ENCODE results near the gene CPT2.

Gene CPT2

DNA sequence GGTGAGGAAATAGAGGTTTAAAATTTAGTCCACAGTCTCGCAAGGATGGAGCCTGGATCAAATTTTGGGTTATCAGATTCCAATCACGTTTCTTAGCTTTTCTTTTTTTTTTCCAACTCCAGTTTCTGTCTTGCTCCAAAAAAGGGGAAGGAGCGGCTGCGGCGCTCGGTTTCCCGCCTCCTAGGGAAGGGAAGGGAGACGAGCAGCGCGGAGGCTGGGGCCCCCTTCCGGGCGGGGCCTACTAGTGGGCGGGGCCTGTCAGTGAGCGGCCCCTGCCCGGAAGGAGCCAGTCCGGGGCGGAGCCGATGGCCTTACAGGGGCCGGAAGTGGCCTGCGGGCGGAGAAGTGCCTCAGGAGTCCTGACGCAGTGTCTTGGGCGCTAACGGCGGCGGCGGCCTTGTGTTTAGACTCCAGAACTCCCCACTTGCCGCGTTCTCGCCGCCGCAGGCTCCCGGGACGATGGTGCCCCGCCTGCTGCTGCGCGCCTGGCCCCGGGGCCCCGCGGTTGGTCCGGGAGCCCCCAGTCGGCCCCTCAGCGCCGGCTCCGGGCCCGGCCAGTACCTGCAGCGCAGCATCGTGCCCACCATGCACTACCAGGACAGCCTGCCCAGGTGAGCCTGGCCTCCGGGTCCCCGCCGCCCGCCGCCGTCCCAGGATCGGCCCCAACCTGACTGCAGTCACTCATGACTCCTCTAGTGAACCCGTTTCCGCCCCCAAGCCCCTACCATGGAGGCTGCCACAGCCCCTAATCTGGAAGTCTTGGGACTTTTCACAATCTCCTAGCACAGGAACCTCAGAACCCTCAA lies at the start of gene CPT2:
CPT2 (plus strand) TSS at position 340 of the 806 bp plus-strand sequence; CDS start at position 460, 120 bp downstream.
- DNase-seq (ENCODE audit: low read depth) = peak; percentile 96
- TF ChIP-seq, protein P1, sequence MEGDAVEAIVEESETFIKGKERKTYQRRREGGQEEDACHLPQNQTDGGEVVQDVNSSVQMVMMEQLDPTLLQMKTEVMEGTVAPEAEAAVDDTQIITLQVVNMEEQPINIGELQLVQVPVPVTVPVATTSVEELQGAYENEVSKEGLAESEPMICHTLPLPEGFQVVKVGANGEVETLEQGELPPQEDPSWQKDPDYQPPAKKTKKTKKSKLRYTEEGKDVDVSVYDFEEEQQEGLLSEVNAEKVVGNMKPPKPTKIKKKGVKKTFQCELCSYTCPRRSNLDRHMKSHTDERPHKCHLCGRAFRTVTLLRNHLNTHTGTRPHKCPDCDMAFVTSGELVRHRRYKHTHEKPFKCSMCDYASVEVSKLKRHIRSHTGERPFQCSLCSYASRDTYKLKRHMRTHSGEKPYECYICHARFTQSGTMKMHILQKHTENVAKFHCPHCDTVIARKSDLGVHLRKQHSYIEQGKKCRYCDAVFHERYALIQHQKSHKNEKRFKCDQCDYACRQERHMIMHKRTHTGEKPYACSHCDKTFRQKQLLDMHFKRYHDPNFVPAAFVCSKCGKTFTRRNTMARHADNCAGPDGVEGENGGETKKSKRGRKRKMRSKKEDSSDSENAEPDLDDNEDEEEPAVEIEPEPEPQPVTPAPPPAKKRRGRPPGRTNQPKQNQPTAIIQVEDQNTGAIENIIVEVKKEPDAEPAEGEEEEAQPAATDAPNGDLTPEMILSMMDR (IDR thresholded peaks at IDR 0.05; ENCODE audit: low read depth, low read length) = no peak
- TF ChIP-seq, protein P2, sequence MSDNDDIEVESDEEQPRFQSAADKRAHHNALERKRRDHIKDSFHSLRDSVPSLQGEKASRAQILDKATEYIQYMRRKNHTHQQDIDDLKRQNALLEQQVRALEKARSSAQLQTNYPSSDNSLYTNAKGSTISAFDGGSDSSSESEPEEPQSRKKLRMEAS (IDR thresholded peaks at IDR 0.05; ENCODE audit: low read depth, low read length) = peak; percentile 58
- TF ChIP-seq MYC (IDR thresholded peaks at IDR 0.05; ENCODE audit: low read depth, low read length) (peak; percentile 70), POLR2A (IDR thresholded peaks at IDR 0.05; ENCODE audit: extremely low read depth, insufficient read length) (peak; percentile 97)
- peak within 1 kb of the TSS; percentile 99 for H3K4me3 ChIP-seq (ENCODE audit: low read depth, low read length)

DNA sequence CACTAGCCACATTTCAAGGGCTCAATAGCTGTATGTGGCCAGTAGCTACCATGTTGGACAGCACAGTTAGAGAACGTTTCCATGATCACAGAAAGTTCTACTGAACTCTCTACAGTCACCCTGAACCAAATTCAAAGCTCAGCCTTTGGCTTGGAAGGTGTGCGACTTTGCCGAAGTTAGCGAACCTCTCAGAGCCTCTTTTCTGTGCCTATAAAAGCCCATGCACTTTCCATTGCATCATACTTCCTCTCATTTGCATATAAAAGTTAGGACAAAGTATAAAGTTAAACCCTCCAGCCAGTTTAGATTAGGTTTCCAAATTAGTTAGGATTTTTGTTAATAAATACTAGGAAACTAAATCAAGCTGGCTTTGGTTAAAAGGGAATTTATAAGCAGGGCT lies 49.5 kb upstream of the CPT2 start:
- H3K4me3 ChIP-seq (ENCODE audit: low read depth, low read length) = no peak overlapping the region
- DNase-seq (ENCODE audit: low read depth) = no peak
- TF ChIP-seq POLR2A (IDR thresholded peaks at IDR 0.05; ENCODE audit: extremely low read depth, insufficient read length) (no peak), MYC (IDR thresholded peaks at IDR 0.05; ENCODE audit: low read depth, low read length) (no peak)
- TF ChIP-seq, protein P2 (IDR thresholded peaks at IDR 0.05; ENCODE audit: low read depth, low read length) = no peak
- TF ChIP-seq, protein P1 (IDR thresholded peaks at IDR 0.05; ENCODE audit: low read depth, low read length) = no peak

DNA sequence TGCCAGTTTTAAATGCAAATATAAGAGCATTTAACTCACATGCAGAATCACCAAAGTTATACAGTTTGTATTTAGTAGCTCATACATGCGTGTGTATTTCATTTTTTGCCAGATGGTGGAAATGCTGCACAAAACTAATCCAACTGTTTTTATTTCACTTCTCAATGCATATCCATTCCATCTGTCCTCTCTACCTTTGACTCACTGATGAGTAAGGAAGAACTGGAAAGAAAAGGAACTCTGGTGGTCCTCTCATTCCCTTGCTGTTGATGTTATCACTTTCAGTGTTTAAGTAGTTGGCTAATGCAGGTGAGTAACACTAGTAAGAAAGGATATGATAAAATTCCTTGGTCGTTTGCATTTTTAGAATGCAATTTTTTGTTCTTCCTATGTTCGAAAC lies 48.5 kb upstream of the CPT2 start:
- no peak overlapping the region for H3K4me3 ChIP-seq (ENCODE audit: low read depth, low read length)
- DNase-seq (ENCODE audit: low read depth) = no peak
- no peak for TF ChIP-seq MYC (IDR thresholded peaks at IDR 0.05; ENCODE audit: low read depth, low read length)
- no peak for TF ChIP-seq POLR2A (IDR thresholded peaks at IDR 0.05; ENCODE audit: extremely low read depth, insufficient read length)

DNA sequence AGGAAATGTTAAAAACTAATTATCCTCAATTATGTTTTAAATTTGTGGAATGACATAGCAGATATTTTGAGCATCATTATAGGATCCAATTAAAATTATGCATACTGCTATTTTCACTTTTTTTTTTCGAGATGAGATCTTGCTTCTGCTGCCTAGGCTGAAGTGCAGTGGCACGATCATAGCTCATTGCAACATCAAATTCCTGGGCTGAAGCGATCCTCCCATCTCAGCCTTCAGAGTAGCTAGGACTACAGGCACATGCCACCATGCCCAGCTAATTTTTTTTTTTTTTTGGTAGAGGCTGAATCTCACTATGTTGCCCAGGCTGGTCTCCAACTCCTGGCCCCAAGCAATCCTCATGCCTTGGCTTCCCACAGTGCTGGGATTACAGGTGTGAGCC lies 42.9 kb upstream of the CPT2 start:
- no peak overlapping the region for H3K4me3 ChIP-seq (ENCODE audit: low read depth, low read length)
- no peak for DNase-seq (ENCODE audit: low read depth)
- TF ChIP-seq POLR2A (IDR thresholded peaks at IDR 0.05; ENCODE audit: extremely low read depth, insufficient read length) (no peak), MYC (IDR thresholded peaks at IDR 0.05; ENCODE audit: low read depth, low read length) (no peak)
- TF ChIP-seq, protein P1 (IDR thresholded peaks at IDR 0.05; ENCODE audit: low read depth, low read length) = no peak
- TF ChIP-seq, protein P2 (IDR thresholded peaks at IDR 0.05; ENCODE audit: low read depth, low read length) = no peak

DNA sequence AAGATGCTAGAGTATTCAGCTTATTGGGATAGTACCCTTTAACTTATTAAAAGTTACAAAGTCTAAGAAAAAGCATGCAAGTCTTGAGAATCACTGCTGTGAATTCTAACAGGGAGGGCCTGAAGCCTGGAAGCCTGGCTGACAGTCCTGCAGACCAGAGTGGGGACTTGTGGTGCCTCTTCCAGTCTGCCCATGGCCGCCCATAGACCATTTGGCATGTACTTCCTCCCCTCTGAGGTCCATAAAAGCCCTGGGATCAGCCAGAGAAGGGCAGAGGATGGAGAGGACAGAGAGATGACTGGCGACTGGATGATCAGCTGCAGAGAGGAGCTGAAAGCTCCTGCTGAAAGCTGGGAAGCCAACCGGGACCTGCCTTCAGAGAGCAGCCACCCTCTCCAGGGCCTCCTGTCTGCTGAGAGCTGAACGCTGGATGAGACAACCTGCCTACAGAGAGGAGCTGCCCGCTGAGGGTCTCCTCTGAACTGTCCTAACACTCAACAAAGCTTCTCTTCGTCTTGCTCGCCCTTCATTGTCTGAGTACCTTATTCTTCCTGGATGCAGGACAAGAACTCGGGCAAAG lies 41.7 kb upstream of the CPT2 start:
- DNase-seq (ENCODE audit: low read depth) = no peak
- no peak overlapping the region for H3K4me3 ChIP-seq (ENCODE audit: low read depth, low read length)
- TF ChIP-seq, protein P2 (IDR thresholded peaks at IDR 0.05; ENCODE audit: low read depth, low read length) = no peak

DNA sequence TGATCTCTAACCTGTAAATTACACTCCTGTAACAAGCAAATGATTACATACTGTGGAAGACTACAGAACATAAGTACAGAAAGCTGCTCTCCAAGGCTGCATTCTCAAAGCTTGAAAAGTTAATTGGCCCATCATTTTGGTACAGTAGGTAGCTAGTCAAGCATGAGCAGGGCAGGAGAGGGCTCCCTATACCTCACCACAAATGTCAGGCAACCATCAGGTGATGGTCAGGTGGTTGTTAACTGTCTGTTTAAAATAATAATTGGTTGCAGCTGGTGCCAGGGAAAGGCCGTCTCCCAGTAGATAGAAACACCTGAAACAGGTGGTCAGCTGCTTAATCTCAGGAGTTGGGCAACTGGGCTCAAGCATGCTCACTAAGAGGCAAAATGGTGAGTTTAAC lies 41.1 kb upstream of the CPT2 start:
- no peak for DNase-seq (ENCODE audit: low read depth)
- TF ChIP-seq, protein P1 (IDR thresholded peaks at IDR 0.05; ENCODE audit: low read depth, low read length) = no peak
- TF ChIP-seq POLR2A (IDR thresholded peaks at IDR 0.05; ENCODE audit: extremely low read depth, insufficient read length) (no peak), MYC (IDR thresholded peaks at IDR 0.05; ENCODE audit: low read depth, low read length) (no peak)
- TF ChIP-seq, protein P2 (IDR thresholded peaks at IDR 0.05; ENCODE audit: low read depth, low read length) = no peak

More for the DNA sequence above, 41.1 kb upstream of the CPT2 start:
- no peak overlapping the region for H3K4me3 ChIP-seq (ENCODE audit: low read depth, low read length)

Data from NB4 (cell line).